SU-DHL-6 (cell line): ENCODE results near the gene ABLIM1.

ENCODE experiments used
- H2AFZ ChIP-seq: fragments of 200-600 bp; sonication (generic); 2 replicates; pipeline ENCODE4 v1.6.1; 2014; ENCODE audit warnings: low read depth, mild to moderate bottlenecking, moderate library complexity, mixed read lengths, antibody characterized with exemption, low read length; ENCODE audit not compliant: severe bottlenecking
- H3F3A ChIP-seq: fragments of 200-600 bp; shearing (Covaris generic); 2 replicates; pipeline ENCODE4 v1.6.0; 2016; ENCODE audit warnings: antibody characterized with exemption, mild to moderate bottlenecking; ENCODE audit not compliant: insufficient read depth
- H3K27ac ChIP-seq: fragments of 200-600 bp; sonication (generic); 2 replicates; pipeline ENCODE4 v1.5.1; 2016; ENCODE audit warnings: low read depth, mild to moderate bottlenecking, low read length, moderate library complexity, mixed read lengths
- H3K27me3 ChIP-seq: fragments of 200-600 bp; sonication (generic), shearing (Covaris generic); 2 replicates; pipeline ENCODE4 v1.6.0; 2014; ENCODE audit warnings: mild to moderate bottlenecking, low read length
- H3K36me3 ChIP-seq: fragments of 200-600 bp; sonication (generic); 2 replicates; pipeline ENCODE4 v1.6.1; 2014; ENCODE audit warnings: mild to moderate bottlenecking, low read length, mixed read lengths
- H3K4me2 ChIP-seq: fragments of 300-600, 200-600 bp; shearing (Covaris generic), sonication (generic); 2 replicates; pipeline ENCODE4 v1.6.0; 2014; ENCODE audit warnings: low read length, low read depth, mild to moderate bottlenecking; ENCODE audit not compliant: poor library complexity, severe bottlenecking
- H3K4me3 ChIP-seq: fragments of 200-600 bp; sonication (generic); 2 replicates; pipeline ENCODE4 v1.5.1; 2014; ENCODE audit warnings: antibody characterized with exemption, low read length, mild to moderate bottlenecking, mixed read lengths; ENCODE audit not compliant: insufficient read depth, poor library complexity, severe bottlenecking
- H3K79me2 ChIP-seq: fragments of 200-600 bp; sonication (generic); 2 replicates; pipeline ENCODE4 v1.6.1; 2014; ENCODE audit warnings: mild to moderate bottlenecking, low read length, moderate library complexity; ENCODE audit not compliant: insufficient read depth
- H3K9ac ChIP-seq: fragments of 200-600 bp; sonication (generic); 2 replicates; pipeline ENCODE4 v1.7.0; 2014; ENCODE audit warnings: mild to moderate bottlenecking, low read length
- H3K9me2 ChIP-seq: fragments of 200-600 bp; sonication (generic); replicated peaks from 2 replicates; pipeline ENCODE4 v1.6.1; 2014; ENCODE audit warnings: low read length; ENCODE audit not compliant: insufficient read depth
- H3K9me3 ChIP-seq: fragments of 200-600 bp; sonication (generic); 2 replicates; pipeline ENCODE4 v1.6.1; 2014; ENCODE audit warnings: low read length, mixed read lengths; ENCODE audit not compliant: insufficient read depth
- H4K20me1 ChIP-seq: fragments of 200-600 bp; sonication (generic); 2 replicates; pipeline ENCODE4 v1.6.1; 2014; ENCODE audit warnings: low read depth, mild to moderate bottlenecking, antibody characterized with exemption, low read length, moderate library complexity, mixed read lengths
- CTCF ChIP-seq: fragments of 200-600 bp; sonication (generic); IDR thresholded peaks from one replicate; pipeline ENCODE4 v1.5.1; 2017; ENCODE audit warnings: antibody characterized with exemption, mild to moderate bottlenecking, low read length, moderate library complexity; ENCODE audit not compliant: insufficient read depth, poor library complexity, severe bottlenecking
- EZH2phosphoT487 ChIP-seq: fragments of 200-600 bp; sonication (generic), shearing (Covaris generic); conservative IDR thresholded peaks from 2 replicates; pipeline ENCODE4 v1.6.1; 2018; ENCODE audit warnings: mild to moderate bottlenecking, antibody characterized with exemption, low read length, moderate library complexity, mixed read lengths

The ABLIM1 gene

GRCh38 chr10:114669648-114670047 is 11.6 kb upstream of the ABLIM1 start:
- no peaks in the 10 kb centered on the region for H3K36me3 ChIP-seq
- TF ChIP-seq CTCF (no peak), EZH2phosphoT487 (no peak)
- no peak overlapping the region for H3K9ac ChIP-seq
- no peaks in the 10 kb centered on the region for H4K20me1 ChIP-seq
- H3K4me3 ChIP-seq: no peak overlapping the region
- no peak overlapping the region for H2AFZ ChIP-seq
- H3K27ac ChIP-seq: no peak overlapping the region
- no peaks in the 10 kb centered on the region for H3K27me3 ChIP-seq
- H3K9me2 ChIP-seq: no peaks in the 10 kb centered on the region
- no peaks in the 10 kb centered on the region for H3K79me2 ChIP-seq
- H3K9me3 ChIP-seq: no peaks in the 10 kb centered on the region
- H3K4me2 ChIP-seq: no peak overlapping the region
- no peaks in the 10 kb centered on the region for H3F3A ChIP-seq

GRCh38 chr10:114668375-114669080 is 10.5 kb upstream of the ABLIM1 start:
- Histone ChIP-seq H3K9me2 (no peaks in the 10 kb centered on the region), H3K79me2 (no peaks in the 10 kb centered on the region), H2AFZ (no peak overlapping the region), H3F3A (no peaks in the 10 kb centered on the region), H3K36me3 (no peaks in the 10 kb centered on the region), H3K9me3 (no peaks in the 10 kb centered on the region), H3K27ac (no peak overlapping the region), H3K4me3 (no peak overlapping the region), H4K20me1 (no peaks in the 10 kb centered on the region), H3K9ac (no peak overlapping the region), H3K4me2 (no peak overlapping the region), H3K27me3 (no peaks in the 10 kb centered on the region)
- TF ChIP-seq CTCF (no peak), EZH2phosphoT487 (no peak)

DNA sequence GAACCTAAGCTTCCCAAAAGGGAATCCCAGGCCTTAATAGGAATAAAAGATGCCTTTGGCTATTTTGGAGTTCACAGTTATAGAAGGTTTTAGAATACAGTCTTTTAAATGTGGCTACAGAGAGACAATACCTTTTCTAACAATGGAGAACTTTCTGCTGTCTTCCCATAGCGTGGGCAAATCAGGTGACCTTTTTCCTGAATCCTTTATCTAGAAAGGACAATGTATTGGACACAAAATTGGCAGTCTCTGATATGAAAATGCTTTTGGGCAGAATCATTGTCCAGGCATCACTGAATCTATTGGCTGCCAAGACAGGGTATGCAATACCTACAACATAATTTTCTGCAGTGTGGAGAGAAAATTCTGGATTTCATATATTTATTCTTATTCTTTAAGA is 7.8 kb upstream of the ABLIM1 start:
- Histone ChIP-seq H3K9me2 (no peaks in the 10 kb centered on the region), H3K4me2 (no peak overlapping the region), H3K27me3 (no peaks in the 10 kb centered on the region), H3K9ac (no peak overlapping the region), H3K9me3 (no peaks in the 10 kb centered on the region), H3K4me3 (no peak overlapping the region), H4K20me1 (no peaks in the 10 kb centered on the region), H3F3A (no peaks in the 10 kb centered on the region), H3K79me2 (no peaks in the 10 kb centered on the region), H3K27ac (no peak overlapping the region), H2AFZ (no peak overlapping the region), H3K36me3 (no peaks in the 10 kb centered on the region)
- TF ChIP-seq EZH2phosphoT487 (no peak), CTCF (no peak)
